Panc1 (cell line): Measurements from ENCODE around the gene CYP27C1. TPM values are rescaled to one million over a fixed set of nuclear protein-coding genes. Genes with fewer than 3 reads are reported as not detected.

Source experiments
- ATAC-seq: fragments of 200-7000 bp; cut with Tn5 transposase; 2 replicates; pipeline ENCODE4 v1.9.1; 2020; ENCODE audit warnings: mild to moderate bottlenecking, moderate library complexity
- BruUV-seq: library from RNA; stranded (reverse); fragments of 400-500 nt; replicated peaks from 2 replicates; lab custom pipeline; 2021; lab: Mats Ljungman, UMichigan
- CTCF ChIA-PET: fragments of 300-600 bp; sonication (Branson Sonifier 250); formaldehyde crosslinking; loops from one replicate; lab custom pipeline; 2022; ENCODE audit warnings: antibody characterized with exemption; lab: Charles Lee
- POLR2A ChIA-PET: fragments of 300-600 bp; sonication (Branson Sonifier 250); formaldehyde crosslinking; loops from one replicate; lab custom pipeline; 2022; ENCODE audit warnings: antibody characterized with exemption; lab: Charles Lee
- DNase-seq: peaks from one replicate; pipeline ENCODE4 v3.0.0-alpha.2; 2010; ENCODE audit warnings: low read depth, low spot score
- H3K27ac ChIP-seq: 2 replicates; pipeline ENCODE4 v1.5.1; 2011; ENCODE audit warnings: mild to moderate bottlenecking, low read length, inconsistent platforms
- H3K27me3 ChIP-seq: fragments of 200-500 bp; sonication (Bioruptor generic); 2 replicates; pipeline ENCODE4 v1.6.0; 2014; ENCODE audit warnings: low read length, inconsistent platforms; ENCODE audit not compliant: control insufficient read depth, insufficient read depth
- H3K36me3 ChIP-seq: fragments of 200-500 bp; sonication (Bioruptor generic); 2 replicates; pipeline ENCODE4 v1.5.1; 2014; ENCODE audit warnings: inconsistent platforms, mild to moderate bottlenecking, low read length, moderate library complexity; ENCODE audit not compliant: control insufficient read depth, insufficient read depth
- H3K4me1 ChIP-seq: 2 replicates; pipeline ENCODE4 v1.5.1; 2011; ENCODE audit warnings: inconsistent platforms, mild to moderate bottlenecking, low read length, moderate library complexity; ENCODE audit not compliant: control insufficient read depth, insufficient read depth
- H3K4me3 ChIP-seq, 2 experiments: 2 replicates each; pipeline ENCODE4 v1.5.1; 2011 to 2012; ENCODE audit warnings: low read depth in 2 of 2, low read length in 2 of 2, mild to moderate bottlenecking in 2 of 2, inconsistent platforms in 1 of 2, moderate library complexity in 1 of 2
- H3K9me3 ChIP-seq: fragments of 200-500 bp; sonication (Bioruptor generic); 2 replicates; pipeline ENCODE4 v1.5.1; 2014; ENCODE audit warnings: low read depth, mild to moderate bottlenecking, inconsistent platforms, low read length, moderate library complexity; ENCODE audit not compliant: control insufficient read depth, insufficient read depth
- POLR2AphosphoS5 ChIP-seq: IDR thresholded peaks from 2 replicates; pipeline ENCODE4 v1.6.1; 2012; ENCODE audit warnings: mild to moderate bottlenecking, low read depth, low read length, moderate library complexity
- SIN3A ChIP-seq: IDR thresholded peaks from 2 replicates; pipeline ENCODE4 v1.6.1; 2012; ENCODE audit warnings: low read depth, mild to moderate bottlenecking, low read length, moderate library complexity, borderline replicate concordance; ENCODE audit not compliant: insufficient read depth
- TCF7L2 ChIP-seq: IDR thresholded peaks from 2 replicates; pipeline ENCODE4 v1.6.1; 2011; ENCODE audit warnings: mild to moderate bottlenecking, low read depth, low read length, inconsistent platforms
- in situ Hi-C: cut with HindIII; loops from 2 replicates; pipeline ENCODE4 v1.10.0; 2016; ENCODE audit warnings: low sequenced_read_pairs, low pct_unique_long_range_greater_than_20kb
- intact Hi-C: fragments of 100-400 bp; cut with micrococcal nuclease; formaldehyde crosslinking; loops from one replicate; pipeline ENCODE4 v1.10.0; 2022; ENCODE audit not compliant: unreplicated experiment
- total RNA-seq: library from RNA; stranded (reverse); gene quantifications from one replicate; pipeline ENCODE4 v1.2.1, GENCODE V29; 2021; ENCODE audit not compliant: unreplicated experiment
- TF ChIP-seq, protein P1 (sequence below), 2 experiments: IDR thresholded peaks; 2 replicates each; pipeline ENCODE4 v1.6.1; 2011 to 2012; ENCODE audit warnings: low read depth in 2 of 2, control low read depth in 1 of 2, low read length in 1 of 2, mild to moderate bottlenecking in 1 of 2, moderate library complexity in 1 of 2; ENCODE audit not compliant: insufficient read depth in 1 of 2
- TF ChIP-seq, protein P2 (sequence below): fragments of 450-650 bp; IDR thresholded peaks from 2 replicates; pipeline ENCODE4 v1.5.1; 2017; ENCODE audit warnings: mild to moderate bottlenecking

Gene CYP27C1
- total RNA-seq, 1 experiment from 2014 or later, result 5.7 TPM

DNA sequence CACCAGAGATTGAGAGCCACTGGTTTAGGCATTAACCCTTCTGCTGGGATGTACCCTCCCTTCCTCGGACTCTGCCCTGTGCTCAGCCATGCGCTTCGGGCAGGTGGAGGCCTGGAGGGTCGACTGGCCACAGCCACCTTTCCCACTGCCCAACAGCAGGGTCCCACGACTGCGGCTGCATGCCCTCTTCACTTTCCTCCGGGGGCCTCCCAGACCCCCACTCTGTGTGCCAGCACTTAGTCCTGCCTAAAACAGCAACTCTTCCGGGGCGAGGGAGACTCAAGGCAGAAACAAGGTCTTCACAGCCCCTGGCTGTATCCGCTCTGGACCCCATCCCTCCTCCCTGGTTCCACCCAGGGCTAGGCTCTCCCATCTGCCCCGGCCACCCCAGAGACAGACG is 81.8 kb downstream of the CYP27C1 start:
- H3K4me3 ChIP-seq, result no peak overlapping the region
- BruUV-seq, result no TSS peak
- ATAC-seq (no peak), DNase-seq (no peak)
- H3K9me3 ChIP-seq, result no peaks in the 10 kb centered on the region
- H3K27me3 ChIP-seq, result no peaks in the 10 kb centered on the region
- POLR2A ChIA-PET, result no interaction called here
- H3K36me3 ChIP-seq, result no peaks in the 10 kb centered on the region
- H3K27ac ChIP-seq, result no peak overlapping the region
- no peaks in the 10 kb centered on the region for H3K4me1 ChIP-seq
- in situ Hi-C loops (no loop called here), intact Hi-C loops (no loop called here)
- CTCF ChIA-PET, result interaction anchor here (0.7 kb wide), 1 partner anchor 121 kb away, joined by 3 read pairs; no protein-coding TSS in a partner anchor
- no peak for TF ChIP-seq TCF7L2
- TF ChIP-seq, protein P1, sequence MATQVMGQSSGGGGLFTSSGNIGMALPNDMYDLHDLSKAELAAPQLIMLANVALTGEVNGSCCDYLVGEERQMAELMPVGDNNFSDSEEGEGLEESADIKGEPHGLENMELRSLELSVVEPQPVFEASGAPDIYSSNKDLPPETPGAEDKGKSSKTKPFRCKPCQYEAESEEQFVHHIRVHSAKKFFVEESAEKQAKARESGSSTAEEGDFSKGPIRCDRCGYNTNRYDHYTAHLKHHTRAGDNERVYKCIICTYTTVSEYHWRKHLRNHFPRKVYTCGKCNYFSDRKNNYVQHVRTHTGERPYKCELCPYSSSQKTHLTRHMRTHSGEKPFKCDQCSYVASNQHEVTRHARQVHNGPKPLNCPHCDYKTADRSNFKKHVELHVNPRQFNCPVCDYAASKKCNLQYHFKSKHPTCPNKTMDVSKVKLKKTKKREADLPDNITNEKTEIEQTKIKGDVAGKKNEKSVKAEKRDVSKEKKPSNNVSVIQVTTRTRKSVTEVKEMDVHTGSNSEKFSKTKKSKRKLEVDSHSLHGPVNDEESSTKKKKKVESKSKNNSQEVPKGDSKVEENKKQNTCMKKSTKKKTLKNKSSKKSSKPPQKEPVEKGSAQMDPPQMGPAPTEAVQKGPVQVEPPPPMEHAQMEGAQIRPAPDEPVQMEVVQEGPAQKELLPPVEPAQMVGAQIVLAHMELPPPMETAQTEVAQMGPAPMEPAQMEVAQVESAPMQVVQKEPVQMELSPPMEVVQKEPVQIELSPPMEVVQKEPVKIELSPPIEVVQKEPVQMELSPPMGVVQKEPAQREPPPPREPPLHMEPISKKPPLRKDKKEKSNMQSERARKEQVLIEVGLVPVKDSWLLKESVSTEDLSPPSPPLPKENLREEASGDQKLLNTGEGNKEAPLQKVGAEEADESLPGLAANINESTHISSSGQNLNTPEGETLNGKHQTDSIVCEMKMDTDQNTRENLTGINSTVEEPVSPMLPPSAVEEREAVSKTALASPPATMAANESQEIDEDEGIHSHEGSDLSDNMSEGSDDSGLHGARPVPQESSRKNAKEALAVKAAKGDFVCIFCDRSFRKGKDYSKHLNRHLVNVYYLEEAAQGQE (IDR thresholded peaks at IDR 0.05; ENCODE audit: insufficient read depth in 1 of 2, low read depth in 2 of 2, low read length in 1 of 2), result no peak
- TF ChIP-seq, protein P2, sequence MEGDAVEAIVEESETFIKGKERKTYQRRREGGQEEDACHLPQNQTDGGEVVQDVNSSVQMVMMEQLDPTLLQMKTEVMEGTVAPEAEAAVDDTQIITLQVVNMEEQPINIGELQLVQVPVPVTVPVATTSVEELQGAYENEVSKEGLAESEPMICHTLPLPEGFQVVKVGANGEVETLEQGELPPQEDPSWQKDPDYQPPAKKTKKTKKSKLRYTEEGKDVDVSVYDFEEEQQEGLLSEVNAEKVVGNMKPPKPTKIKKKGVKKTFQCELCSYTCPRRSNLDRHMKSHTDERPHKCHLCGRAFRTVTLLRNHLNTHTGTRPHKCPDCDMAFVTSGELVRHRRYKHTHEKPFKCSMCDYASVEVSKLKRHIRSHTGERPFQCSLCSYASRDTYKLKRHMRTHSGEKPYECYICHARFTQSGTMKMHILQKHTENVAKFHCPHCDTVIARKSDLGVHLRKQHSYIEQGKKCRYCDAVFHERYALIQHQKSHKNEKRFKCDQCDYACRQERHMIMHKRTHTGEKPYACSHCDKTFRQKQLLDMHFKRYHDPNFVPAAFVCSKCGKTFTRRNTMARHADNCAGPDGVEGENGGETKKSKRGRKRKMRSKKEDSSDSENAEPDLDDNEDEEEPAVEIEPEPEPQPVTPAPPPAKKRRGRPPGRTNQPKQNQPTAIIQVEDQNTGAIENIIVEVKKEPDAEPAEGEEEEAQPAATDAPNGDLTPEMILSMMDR, result no peak
- no peak for TF ChIP-seq POLR2AphosphoS5
- TF ChIP-seq SIN3A, result no peak

DNA sequence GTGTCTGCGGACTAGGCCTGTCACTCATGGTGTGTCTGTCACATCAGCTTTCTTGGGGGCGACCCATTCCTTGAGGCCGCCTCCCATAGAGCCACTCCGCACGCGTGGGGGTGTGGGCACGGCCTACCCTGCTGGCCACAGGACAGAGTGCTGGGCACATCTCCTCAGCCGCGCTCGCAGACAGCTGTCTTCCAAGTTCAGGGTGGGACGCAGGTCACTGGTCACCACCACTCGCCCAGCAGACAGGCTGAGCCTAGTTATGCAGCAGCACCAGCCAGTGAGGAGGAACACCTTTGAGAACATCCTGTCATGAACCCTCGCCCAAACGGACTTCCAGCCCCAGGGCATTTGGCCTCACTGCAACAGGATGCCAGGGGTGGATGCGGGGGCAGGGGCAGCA is 82.4 kb downstream of the CYP27C1 start:
- POLR2A ChIA-PET, result no interaction called here
- intact Hi-C loops, result no loop called here
- Histone ChIP-seq H3K4me3 (no peak overlapping the region), H3K27me3 (no peaks in the 10 kb centered on the region), H3K9me3 (no peaks in the 10 kb centered on the region), H3K4me1 (no peaks in the 10 kb centered on the region), H3K36me3 (no peaks in the 10 kb centered on the region), H3K27ac (no peak overlapping the region)
- CTCF ChIA-PET, result no interaction called here
- DNase-seq (no peak), ATAC-seq (0 out of 2 replicates have a peak, but pooled peaks have one; percentile 40)
- BruUV-seq, result no TSS peak
- TF ChIP-seq, protein P1 (IDR thresholded peaks at IDR 0.05; ENCODE audit: insufficient read depth in 1 of 2, low read depth in 2 of 2, low read length in 1 of 2), result no peak
- TF ChIP-seq SIN3A, result no peak
- no peak for TF ChIP-seq TCF7L2
- TF ChIP-seq, protein P2, result no peak
- TF ChIP-seq POLR2AphosphoS5, result no peak
- in situ Hi-C loops, result no loop called here
